Measurements from ENCODE around the gene PCED1A.
"Not testable (repeated sequence)": the region's sequence is repeated elsewhere in the genome, so short reads cannot be mapped to it uniquely, and the experiment has no call there.

The PCED1A gene

DNA sequence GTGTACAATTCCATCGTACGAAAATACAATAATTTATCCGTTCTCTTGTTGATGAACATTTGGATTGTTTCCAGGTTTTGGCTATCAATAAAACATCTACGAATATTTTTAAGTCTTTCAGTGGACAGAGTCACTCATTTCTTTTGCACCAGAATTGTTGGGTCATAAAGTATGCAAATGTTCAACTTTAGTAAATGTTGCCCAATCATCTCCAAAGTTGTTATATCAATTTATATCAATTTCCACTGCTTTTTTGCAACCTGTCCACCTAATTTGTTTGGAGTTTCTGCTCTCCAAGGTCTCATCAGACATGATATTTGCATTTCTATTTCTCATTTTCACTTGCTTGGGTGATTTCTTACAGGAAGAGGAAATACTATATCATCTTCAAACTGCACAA is 13.8 kb downstream of the PCED1A start:
- no peak for DNase-seq (ENCODE audit: low spot score)

DNA sequence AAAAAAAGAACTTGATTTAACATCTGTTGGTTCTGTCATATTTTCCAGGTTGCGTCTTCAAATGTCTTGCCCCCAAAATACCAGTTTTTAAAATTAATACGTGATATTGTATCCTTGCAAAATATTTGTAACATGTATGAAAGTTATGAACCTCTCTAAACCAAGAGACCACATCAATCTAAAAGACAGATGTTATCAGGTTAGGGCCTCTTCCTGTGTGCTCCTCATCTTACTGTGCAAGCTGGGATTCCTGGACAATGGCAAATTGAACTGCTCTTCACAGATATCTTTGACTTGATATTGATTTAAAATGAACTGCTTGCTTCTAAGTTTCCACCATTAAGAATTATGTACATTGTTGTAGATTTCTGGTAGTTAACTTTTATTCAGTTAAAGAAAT is 14.7 kb downstream of the PCED1A start:
- DNase-seq (ENCODE audit: low spot score) = no peak

DNA sequence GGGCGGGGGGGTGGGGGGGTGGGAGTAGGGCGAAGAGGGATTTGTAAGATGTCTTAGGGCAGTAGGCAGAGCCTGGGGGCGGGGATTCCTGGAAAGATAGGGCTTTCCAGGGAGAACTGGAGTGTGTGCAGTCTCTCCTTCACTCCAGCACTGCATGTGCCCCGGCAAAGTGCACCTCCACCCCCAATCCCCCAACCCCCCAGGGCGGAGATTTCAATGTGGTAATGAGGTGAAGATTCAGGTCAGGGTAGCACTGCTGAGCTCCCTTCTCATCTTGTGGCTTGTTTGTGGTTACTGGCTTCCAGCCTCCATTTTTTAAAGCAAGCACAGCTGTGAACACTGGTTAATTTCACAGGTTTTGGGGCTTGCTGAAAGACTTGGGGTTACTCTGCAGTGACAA is 18.4 kb downstream of the PCED1A start:
- DNase-seq (ENCODE audit: low spot score) = peak; percentile 48

DNA sequence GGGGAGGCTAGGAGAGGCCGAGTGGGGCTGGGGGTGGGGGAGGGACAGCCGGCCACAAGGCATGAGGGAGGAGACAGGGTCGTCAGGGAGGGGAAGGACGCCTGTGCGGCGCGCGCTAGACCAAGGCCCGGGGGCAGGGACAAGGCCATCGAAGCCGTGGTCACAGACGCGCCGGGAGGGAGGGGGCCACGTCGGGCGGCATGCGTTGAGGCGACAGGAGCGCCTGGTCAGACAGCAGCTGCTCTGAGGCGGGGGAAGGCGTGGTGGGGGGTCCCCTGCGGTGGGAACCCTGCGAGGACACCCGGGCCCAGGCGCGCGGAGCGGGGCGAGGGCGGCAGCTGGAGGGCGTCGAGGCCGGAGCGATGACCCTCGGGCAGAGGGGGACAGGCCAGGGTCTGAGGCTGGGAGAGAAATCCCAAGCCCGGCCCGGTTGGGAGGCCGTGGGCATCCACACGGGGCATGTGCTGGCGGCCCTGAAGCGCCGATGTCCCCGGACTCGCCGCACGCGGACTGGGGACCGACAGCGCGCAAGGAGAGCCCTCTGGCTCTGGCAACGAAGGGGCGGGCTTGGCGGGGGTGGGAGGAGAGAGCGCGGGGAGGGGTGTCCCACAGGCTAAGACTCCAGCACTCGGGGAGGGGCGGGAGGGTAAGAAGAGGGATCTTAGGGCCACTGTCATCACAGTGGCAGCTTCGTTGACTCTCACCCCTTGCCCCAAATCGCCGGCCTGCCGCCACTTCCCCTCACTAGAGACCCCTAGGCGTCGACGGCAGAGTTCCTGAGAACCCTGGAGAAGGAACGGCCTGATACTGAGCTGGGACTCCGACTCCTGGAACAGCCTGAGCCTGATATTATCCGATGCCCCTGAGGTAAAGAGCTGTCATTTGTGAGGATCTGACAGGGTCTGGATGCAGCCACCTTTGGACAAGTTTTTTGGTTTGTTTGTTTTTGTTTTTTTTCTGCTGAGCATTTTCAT is 19.3 kb downstream of the PCED1A start:
- no peak for DNase-seq (ENCODE audit: low spot score)

DNA sequence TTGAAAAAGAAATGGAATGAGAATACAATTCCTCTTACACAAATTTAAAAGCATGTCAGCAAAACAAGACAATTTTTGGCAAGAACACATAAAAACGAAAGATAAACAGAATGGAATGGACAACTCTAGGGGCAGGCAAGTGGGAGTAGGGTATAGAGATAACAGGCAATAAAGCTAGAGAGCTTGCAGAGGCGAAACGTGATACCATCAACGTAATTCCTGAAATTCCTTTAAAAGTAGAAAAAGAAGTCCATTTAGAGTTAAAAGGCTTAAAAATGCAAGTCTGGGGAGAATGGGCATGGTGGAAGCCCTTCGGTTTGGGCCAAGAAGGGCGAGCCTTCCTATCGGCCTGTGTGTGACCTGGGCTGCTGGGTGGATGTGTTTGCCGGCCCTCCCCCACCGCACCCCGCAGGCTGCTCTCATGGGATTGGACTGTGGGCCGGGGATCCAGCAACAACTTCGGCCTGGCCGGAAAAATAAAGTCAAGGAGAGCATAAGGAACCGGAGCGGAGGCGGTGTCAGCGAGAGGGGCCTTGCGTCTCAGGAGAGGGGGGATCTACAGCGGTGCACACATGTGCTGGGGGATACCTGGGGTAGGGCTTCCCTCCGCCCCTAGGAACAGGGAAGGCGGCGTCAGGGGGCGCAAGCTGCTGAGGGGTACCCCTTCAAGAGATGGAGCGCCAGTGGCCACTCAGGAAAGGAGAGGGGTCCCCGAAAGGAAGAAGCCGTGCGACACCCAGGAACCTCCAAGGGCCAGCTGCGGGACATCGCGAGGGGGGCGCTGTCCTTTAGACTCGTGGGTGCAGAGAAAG is 20.2 kb downstream of the PCED1A start:
- no peak for DNase-seq (ENCODE audit: low spot score)

DNA sequence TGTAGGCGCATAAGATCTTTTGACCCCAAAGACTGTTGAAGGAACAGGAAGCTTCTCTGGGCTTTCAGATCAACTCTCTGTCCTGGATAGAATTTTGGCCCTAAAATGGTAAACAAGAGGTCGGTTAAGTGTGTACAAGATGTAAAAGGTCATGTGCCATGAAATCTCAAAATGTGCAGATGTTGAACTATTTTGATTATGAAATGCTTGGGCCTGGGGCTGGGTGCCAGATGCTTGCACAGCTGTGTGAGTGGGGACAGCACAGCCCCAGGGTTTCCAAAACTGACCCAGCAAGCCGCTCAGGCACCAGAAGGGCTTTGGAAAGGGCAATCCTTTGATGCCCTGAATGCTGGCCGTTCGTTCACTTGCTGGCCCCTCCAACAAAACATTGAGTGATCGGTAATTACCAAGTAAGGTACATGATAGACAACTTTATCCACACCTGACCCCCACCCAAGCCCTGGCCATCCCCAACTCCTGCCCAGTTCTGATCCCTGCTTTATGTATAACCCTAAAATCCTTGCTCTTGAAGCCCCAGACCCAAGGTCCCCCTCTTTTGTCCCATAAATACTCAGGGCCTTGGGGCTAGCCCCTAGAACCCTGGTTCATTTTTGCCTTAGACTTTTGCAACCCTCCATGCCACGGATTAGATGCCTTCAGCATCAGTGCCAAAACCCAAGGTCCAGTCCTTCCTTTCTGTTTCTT is 22.4 kb downstream of the PCED1A start:
- DNase-seq (ENCODE audit: low spot score) = no peak

DNA sequence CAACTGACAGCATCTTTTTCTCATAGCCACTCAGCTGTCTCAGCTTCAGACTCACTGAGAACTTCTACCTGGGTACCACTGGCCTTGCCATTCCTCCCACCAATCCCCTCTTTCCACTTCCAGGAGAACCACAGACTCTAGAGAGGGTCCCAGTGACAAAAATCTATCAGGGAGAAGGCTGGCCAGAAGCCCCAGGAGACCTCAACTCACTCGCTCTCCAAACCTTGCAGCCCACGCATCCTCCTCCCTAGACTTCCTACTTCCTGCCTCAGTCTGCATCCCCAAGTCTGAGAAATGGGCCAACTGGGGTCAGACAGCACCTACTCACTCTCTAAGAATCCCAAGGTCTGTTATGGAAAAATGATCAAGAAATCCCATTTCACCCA is 23.1 kb downstream of the PCED1A start:
- no peak for DNase-seq (ENCODE audit: low spot score)

DNA sequence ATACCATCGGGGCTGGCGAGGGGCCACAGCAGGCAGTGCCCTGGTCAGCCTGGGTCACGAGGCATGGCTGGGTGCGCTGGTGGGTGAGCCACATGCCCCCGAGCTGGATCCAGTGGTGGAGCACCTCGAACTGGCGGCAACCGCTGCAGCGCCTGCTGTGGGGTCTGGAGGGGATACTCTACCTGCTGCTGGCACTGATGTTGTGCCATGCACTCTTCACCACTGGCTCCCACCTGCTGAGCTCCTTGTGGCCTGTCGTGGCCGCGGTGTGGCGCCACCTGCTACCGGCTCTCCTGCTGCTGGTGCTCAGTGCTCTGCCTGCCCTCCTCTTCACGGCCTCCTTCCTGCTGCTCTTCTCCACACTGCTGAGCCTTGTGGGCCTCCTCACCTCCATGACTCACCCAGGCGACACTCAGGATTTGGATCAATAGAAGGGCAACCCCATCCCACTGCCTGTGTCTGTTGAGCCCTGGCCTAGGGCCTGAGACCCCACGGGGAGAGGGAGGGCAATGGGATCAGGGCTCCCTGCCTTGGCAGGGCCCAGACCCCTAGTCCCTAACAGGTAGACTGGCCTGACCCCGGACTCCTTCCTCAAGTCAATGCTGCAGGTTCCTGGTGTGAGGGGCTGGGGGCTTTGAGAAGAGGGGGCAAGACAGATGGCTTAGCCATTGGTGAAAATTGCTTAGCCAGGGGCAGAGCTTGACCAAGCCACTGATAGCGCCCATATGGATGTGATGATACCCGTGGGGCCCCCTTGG is 23.7 kb downstream of the PCED1A start:
- DNase-seq (ENCODE audit: low spot score) = no peak

DNA sequence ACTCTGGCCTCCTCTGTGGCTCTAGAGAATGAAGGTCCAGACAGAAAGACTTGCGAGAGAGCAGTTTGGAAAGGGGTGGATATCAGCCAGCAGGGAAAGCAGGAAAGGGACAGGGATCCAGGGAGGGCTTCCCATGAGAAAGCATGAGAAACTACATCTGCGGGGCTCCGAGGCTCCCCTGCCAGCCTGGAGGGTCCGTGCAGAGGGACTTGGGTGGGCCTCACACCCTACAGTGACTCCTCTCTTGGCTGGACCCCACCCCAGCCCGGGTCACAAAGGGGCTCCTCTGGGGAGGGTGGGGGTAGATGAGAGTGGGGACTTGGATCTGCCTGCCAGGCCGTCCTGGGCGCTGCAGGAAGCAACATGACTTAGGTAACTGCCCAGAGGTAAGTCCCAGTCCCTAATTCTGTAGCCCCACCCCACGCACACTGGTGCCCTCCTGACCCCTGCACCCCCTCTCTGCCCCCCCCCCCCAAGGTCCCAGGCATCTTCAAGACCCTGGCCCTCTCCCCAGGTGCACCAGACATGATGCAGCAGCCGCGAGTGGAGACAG is 24.3 kb downstream of the PCED1A start, which contains the start of gene TMEM239:
TSS of gene TMEM239 (plus strand) at position 335 of the 553 bp plus-strand sequence. CDS start at position 526, 191 bp downstream.
- DNase-seq (ENCODE audit: low spot score) = no peak

DNA sequence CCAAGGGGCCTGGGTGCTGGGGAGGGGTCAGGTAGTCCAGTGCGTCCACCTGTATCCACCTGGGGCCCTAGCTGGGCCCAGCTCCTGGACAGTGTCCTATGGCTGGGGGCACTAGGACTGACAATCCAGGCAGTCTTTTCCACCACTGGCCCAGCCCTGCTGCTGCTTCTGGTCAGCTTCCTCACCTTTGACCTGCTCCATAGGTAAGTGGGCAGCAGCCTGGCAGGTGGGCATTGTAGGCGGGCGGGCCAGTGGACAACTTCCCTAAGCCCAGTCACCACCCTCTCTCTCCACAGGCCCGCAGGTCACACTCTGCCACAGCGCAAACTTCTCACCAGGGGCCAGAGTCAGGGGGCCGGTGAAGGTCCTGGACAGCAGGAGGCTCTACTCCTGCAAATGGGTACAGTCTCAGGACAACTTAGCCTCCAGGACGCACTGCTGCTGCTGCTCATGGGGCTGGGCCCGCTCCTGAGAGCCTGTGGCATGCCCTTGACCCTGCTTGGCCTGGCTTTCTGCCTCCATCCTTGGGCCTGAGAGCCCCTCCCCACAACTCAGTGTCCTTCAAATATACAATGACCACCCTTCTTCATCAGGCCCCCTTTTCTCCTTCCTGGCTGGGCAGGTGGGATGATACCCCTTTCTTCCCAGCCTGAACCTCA is 25.1 kb downstream of the PCED1A start:
- DNase-seq (ENCODE audit: low spot score) = no peak

DNA sequence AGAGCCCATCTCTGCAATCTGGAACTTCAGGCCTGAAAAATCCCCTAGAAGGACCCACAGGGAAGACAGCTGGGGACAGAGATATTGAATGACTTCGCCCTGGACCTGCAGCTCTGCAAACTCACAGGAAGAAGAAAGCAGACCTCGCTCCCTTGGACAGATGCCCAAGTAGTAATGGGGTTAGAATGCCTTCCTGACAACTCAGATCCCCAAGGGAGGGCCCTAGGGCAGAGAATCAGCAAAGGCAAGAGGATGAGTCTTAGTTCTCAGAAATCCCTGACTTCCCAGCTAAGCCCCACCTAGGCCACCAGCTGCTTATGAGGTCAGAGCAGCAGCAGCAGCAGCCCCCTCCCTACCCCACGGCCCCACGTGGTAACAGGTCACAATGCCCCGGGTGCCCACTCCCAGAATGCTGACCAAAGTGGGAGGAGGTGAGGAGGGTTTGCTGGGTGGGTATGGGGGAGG is 25.8 kb downstream of the PCED1A start, which contains the start of gene C20orf141:
TSS of gene C20orf141 (plus strand) at position 401 of the 465 bp plus-strand sequence. CDS start 198 bp downstream, outside the sequence.
- no peak for DNase-seq (ENCODE audit: low spot score)

DNA sequence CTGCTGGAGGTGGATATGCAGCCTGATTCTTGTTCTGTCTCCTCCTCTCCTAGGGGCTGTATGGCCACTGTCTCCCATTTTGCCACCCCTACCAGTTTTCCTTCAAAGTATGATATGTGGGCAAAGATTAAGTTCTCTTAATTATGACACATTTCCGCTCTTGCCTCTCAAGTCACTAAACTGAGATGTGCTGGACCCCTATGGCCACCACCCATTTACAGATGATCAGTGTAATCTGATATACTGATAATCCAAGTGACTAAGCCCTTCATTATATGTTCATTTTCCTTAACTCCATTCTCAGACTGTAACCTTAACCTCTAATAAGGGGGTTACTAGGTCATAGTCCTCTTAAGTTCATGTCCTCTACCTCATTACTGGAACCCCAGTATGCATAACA is 26.4 kb downstream of the PCED1A start:
- no peak for DNase-seq (ENCODE audit: low spot score)

DNA sequence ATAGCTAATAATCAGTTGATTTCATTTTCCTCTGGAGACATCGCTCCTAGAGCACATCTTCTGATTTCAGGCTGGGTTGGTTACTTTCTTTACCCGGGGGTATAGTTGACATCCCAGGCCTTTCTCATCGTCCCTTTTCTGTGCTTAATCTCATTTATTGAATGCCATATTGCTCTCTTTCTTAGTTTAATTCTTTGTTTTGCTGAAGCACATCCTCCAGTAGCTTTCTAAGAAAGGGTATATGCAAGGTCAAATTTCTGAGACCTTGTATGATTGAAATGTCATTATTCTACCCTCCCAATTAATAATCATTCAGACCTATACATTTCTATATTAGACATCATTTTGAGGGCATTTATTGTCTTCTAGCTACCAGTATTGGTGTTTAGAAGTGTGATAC is 28.3 kb downstream of the PCED1A start:
- DNase-seq (ENCODE audit: low spot score) = no peak

DNA sequence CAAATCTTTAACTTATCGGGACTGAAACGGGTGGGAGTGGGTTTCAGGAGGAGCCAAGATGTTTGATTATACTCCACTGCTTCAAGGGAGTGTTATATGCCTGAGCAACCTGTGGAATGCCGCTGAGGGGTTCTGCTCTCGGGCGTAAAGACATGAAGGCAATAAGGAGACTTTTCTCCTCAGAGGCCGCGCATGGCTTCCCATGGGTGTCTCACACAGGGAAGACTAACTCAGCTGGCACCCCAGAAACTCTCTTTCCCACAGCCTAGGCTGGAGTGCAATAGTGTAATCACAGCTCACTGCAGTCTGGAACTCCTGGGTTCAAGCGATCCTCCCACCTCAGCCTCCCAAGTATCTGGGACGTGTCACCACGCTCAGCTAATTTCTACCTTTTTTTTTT is 30.8 kb downstream of the PCED1A start:
- no peak for DNase-seq (ENCODE audit: low spot score)

DNA sequence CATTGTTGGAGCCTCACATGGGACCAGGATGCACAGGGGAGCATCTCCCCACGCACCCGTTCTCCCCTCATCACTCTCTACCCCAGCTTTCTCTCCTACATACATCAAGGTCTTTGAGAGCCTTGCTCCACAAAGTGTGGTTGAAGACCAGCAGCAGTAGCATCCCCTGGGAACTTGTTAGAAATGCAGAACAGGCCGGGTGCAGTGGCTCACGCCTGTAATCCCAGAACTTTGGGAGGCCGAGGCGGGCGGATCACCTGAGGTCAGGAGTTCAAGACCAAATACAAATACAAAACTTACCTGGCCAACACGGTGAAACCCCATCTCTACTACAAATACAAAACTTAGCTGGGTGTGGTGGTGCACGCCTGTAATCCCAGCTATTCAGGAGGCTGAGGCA is 32.5 kb downstream of the PCED1A start:
- not testable (repeated sequence) for DNase-seq (ENCODE audit: low spot score)

DNA sequence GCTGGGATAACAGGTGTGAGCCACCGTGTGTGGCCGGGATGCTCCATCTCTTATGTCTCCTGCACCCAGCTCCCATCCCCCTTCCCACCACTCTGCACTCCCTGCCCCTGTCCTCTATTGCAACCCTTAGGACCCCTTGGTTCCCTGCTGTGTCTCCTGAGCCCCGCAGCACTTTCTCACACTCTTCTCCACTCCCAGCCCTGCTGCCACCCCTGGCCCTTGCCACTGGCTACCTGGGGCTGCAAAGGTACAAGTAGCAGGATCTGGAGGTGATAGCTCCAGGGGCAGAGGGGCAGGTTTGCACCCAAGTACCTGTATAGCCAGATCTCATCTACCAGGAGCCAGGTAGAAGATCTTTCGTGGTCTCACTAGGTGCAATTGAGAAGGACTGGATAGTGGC is 33.4 kb downstream of the PCED1A start:
- DNase-seq (ENCODE audit: low spot score) = no peak

DNA sequence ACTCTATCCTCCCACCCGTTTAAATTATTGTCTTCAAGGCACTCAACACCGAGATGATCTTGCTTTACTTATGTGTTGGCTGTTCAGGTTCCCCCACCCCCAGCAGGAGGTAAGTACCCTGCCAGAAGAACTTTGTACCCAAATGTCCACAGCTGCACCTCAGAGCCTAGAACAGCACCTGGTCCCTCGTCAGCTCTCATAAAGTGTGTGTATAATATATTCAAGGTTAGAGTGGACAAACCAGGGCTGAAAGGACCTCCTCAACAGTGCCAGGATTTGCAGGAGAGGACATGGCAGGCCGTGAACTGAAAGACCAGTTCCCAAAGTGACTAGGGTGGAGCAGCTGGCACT is 34.1 kb downstream of the PCED1A start:
- no peak for DNase-seq (ENCODE audit: low spot score)

DNA sequence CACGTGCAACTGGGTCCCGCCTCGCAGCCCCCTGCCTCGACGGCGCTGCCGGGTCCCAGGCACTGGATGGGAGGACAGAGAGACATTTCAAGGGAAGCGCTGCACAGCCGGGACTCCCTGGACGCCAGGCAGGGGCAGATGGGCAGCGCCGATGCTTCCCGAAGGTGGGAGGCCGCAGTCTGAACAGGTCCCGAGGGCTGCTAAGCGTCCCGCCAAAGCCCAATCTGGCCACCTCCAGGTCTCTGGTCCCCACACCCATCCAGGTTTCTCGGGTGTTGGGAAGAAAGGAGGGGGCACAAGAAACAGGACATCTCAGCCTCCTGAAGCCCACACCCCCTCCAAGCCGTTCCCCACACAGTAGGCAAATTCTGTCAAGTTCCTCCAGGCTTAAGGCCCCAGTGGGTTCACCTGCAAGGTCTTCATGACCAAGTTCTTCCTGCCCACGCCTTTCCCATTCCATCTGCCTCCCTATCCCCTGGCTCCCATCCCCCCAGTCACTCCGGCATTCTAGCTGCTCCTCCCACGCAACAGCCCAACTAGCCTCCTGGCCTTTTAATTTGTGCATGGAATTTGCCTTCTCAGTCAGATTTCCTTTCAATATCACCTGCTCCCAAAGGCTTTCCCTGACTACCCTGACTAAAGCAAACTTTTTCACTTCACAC is 34.6 kb downstream of the PCED1A start:
- DNase-seq (ENCODE audit: low spot score) = no peak

DNA sequence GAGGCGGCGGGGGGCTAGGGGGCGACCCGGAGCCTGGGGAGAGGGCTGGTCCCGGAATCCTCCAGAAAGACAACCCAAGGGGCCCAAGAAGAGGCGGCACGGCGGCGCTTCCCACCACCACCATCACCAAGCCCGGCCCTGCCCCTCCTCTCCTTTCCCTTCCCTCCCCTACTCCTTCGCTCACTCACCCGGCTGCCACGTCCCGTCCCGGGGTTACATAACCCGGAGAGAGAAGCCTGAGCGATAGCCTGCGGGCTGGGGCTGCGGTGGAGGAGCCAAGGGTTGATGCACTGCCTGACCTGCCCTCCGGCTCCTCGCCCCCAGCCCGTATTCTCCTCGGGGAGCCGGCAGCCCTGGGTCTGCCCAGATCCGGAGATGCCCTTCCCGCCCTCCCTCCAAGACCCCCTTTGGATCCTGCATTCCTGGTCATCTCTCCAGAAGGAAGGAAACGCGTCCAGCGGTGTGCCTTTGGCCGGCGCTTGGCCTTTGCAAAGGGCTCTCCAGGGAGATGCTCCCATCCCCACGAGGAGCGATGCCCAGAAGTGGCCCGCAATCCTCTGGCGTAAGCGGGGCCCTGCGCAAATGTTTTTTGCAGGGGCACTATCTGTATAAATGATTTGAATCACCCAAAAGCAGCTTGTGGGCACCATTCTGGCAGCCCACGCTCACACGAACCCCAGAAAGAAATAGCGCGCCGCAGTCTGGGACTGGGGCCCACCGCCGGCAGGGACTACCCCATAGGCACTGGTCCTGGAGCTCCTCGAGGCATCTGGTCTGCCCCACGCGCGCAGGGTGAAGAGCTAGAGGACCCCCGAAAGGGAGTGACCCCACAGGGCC is 35.4 kb downstream of the PCED1A start:
- DNase-seq (ENCODE audit: low spot score) = no peak

Data from CD4-positive, alpha-beta T cell treated with Interleukin-6 at 100 ng/mL for 8 hours (primary cell).